Hepatocyte (in vitro differentiated cells): ENCODE results near the gene RASGRF1.

Experiments
- EZH2 ChIP-seq: fragments of 200-600 bp; sonication (generic); IDR thresholded peaks from 2 replicates; pipeline ENCODE4 v1.6.1; 2016; ENCODE audit warnings: antibody characterized with exemption, mild to moderate bottlenecking, borderline replicate concordance
- EZH2phosphoT487 ChIP-seq: fragments of 200-600 bp; sonication (generic); IDR thresholded peaks from one replicate; pipeline ENCODE4 v1.6.1; 2018; ENCODE audit warnings: antibody characterized with exemption, mild to moderate bottlenecking, low read depth, moderate library complexity; ENCODE audit not compliant: unreplicated experiment, severe bottlenecking
- TF ChIP-seq, protein P1 (sequence below): fragments of 200-600 bp; sonication (generic); IDR thresholded peaks from 2 replicates; pipeline ENCODE4 v1.5.1; 2016; ENCODE audit warnings: antibody characterized with exemption, mild to moderate bottlenecking; ENCODE audit not compliant: poor library complexity

DNA sequence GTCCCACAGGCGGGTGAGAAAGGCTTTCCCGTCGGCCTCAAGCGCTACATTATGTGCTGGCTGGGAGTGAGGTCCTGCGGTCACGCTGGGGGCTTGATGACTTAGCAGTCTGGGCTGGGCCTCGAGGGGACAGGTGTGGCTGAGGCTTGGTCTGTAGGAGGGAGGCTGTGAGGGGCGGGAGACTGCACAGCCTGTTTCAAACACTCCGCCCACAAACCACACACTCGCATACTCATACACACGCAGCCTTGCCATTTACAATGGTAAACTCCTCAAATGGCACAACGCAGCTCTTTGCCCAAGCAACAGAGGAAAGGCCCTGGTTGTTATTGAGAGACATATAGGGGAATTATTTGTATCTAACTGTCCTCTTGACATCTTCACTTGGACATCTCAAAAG, 32.4 kb upstream of the RASGRF1 start:
- TF ChIP-seq, protein P1, sequence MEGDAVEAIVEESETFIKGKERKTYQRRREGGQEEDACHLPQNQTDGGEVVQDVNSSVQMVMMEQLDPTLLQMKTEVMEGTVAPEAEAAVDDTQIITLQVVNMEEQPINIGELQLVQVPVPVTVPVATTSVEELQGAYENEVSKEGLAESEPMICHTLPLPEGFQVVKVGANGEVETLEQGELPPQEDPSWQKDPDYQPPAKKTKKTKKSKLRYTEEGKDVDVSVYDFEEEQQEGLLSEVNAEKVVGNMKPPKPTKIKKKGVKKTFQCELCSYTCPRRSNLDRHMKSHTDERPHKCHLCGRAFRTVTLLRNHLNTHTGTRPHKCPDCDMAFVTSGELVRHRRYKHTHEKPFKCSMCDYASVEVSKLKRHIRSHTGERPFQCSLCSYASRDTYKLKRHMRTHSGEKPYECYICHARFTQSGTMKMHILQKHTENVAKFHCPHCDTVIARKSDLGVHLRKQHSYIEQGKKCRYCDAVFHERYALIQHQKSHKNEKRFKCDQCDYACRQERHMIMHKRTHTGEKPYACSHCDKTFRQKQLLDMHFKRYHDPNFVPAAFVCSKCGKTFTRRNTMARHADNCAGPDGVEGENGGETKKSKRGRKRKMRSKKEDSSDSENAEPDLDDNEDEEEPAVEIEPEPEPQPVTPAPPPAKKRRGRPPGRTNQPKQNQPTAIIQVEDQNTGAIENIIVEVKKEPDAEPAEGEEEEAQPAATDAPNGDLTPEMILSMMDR, result no peak
- no peak for TF ChIP-seq EZH2
- no peak for TF ChIP-seq EZH2phosphoT487
